ENCODE results near the gene CENPC.

Gene CENPC

GRCh38 chr4:67452100-67452845 lies 93.0 kb downstream of the CENPC start:
- Histone ChIP-seq H2AFZ (ENCODE audit: low read length) (no peak overlapping the region), H3K9ac (ENCODE audit: low read length) (no peak overlapping the region), H3K79me2 (ENCODE audit: low read length) (no peaks in the 10 kb centered on the region), H3K9me3 (replicated peaks; ENCODE audit: insufficient read depth, low read length) (no peaks in the 10 kb centered on the region), H3K27ac (ENCODE audit: low read length) (no peak overlapping the region), H3K4me1 (ENCODE audit: low read length) (no peaks in the 10 kb centered on the region), H3K27me3 (replicated peaks; ENCODE audit: insufficient read depth, low read length) (no peaks in the 10 kb centered on the region), H4K20me1 (ENCODE audit: insufficient read depth, low read length) (no peaks in the 10 kb centered on the region), H3F3A (ENCODE audit: insufficient read depth, low read length) (no peaks in the 10 kb centered on the region), H3K4me2 (ENCODE audit: low read depth, low read length) (no peak overlapping the region), H3K36me3 (replicated peaks; ENCODE audit: insufficient read depth, low read length) (no peaks in the 10 kb centered on the region), H3K9me2 (replicated peaks; ENCODE audit: insufficient read depth, low read length) (no peaks in the 10 kb centered on the region), H3K4me3 (ENCODE audit: low read length) (no peak overlapping the region)
- no peak for DNase-seq
- TF ChIP-seq CTCF (IDR thresholded peaks at IDR 0.05; ENCODE audit: low read length) (no peak), EZH2 (optimal IDR thresholded peaks at IDR 0.05; ENCODE audit: low read depth, low read length) (no peak), EZH2phosphoT487 (IDR thresholded peaks at IDR 0.05; ENCODE audit: low read length) (no peak)

GRCh38 chr4:67451464-67451863 lies 93.8 kb downstream of the CENPC start:
- H3K9me2 ChIP-seq (replicated peaks; ENCODE audit: insufficient read depth, low read length) = no peaks in the 10 kb centered on the region
- no peaks in the 10 kb centered on the region for H3K36me3 ChIP-seq (replicated peaks; ENCODE audit: insufficient read depth, low read length)
- TF ChIP-seq EZH2 (optimal IDR thresholded peaks at IDR 0.05; ENCODE audit: low read depth, low read length) = no peak
- H3K79me2 ChIP-seq (ENCODE audit: low read length) = no peaks in the 10 kb centered on the region
- H3K9ac ChIP-seq (ENCODE audit: low read length) = no peak overlapping the region
- no peaks in the 10 kb centered on the region for H3K27me3 ChIP-seq (replicated peaks; ENCODE audit: insufficient read depth, low read length)
- H3K4me1 ChIP-seq (ENCODE audit: low read length) = no peaks in the 10 kb centered on the region
- no peaks in the 10 kb centered on the region for H3K9me3 ChIP-seq (replicated peaks; ENCODE audit: insufficient read depth, low read length)
- H3F3A ChIP-seq (ENCODE audit: insufficient read depth, low read length) = no peaks in the 10 kb centered on the region
- H3K27ac ChIP-seq (ENCODE audit: low read length) = no peak overlapping the region
- no peak for DNase-seq
- no peak overlapping the region for H3K4me3 ChIP-seq (ENCODE audit: low read length)
- no peak overlapping the region for H2AFZ ChIP-seq (ENCODE audit: low read length)
- no peak overlapping the region for H3K4me2 ChIP-seq (ENCODE audit: low read depth, low read length)
- no peaks in the 10 kb centered on the region for H4K20me1 ChIP-seq (ENCODE audit: insufficient read depth, low read length)

GRCh38 chr4:67448621-67449020 lies 96.7 kb downstream of the CENPC start:
- H3K27ac ChIP-seq (ENCODE audit: low read length) = no peak overlapping the region
- no peak for DNase-seq
- no peaks in the 10 kb centered on the region for H3K36me3 ChIP-seq (replicated peaks; ENCODE audit: insufficient read depth, low read length)
- TF ChIP-seq CTCF (IDR thresholded peaks at IDR 0.05; ENCODE audit: low read length) (no peak), EZH2phosphoT487 (IDR thresholded peaks at IDR 0.05; ENCODE audit: low read length) (no peak), EZH2 (optimal IDR thresholded peaks at IDR 0.05; ENCODE audit: low read depth, low read length) (no peak)
- no peaks in the 10 kb centered on the region for H3K9me2 ChIP-seq (replicated peaks; ENCODE audit: insufficient read depth, low read length)
- H3K27me3 ChIP-seq (replicated peaks; ENCODE audit: insufficient read depth, low read length) = no peaks in the 10 kb centered on the region
- H3K79me2 ChIP-seq (ENCODE audit: low read length) = no peaks in the 10 kb centered on the region
- no peak overlapping the region for H2AFZ ChIP-seq (ENCODE audit: low read length)
- no peaks in the 10 kb centered on the region for H3K4me1 ChIP-seq (ENCODE audit: low read length)
- H4K20me1 ChIP-seq (ENCODE audit: insufficient read depth, low read length) = no peaks in the 10 kb centered on the region
- H3K4me2 ChIP-seq (ENCODE audit: low read depth, low read length) = no peak overlapping the region
- H3K9ac ChIP-seq (ENCODE audit: low read length) = no peak overlapping the region
- H3K9me3 ChIP-seq (replicated peaks; ENCODE audit: insufficient read depth, low read length) = no peaks in the 10 kb centered on the region
- H3F3A ChIP-seq (ENCODE audit: insufficient read depth, low read length) = no peaks in the 10 kb centered on the region
- no peak overlapping the region for H3K4me3 ChIP-seq (ENCODE audit: low read length)

- no peak for DNase-seq
- Histone ChIP-seq H3K9me3 (replicated peaks; ENCODE audit: insufficient read depth, low read length) (no peaks in the 10 kb centered on the region), H4K20me1 (ENCODE audit: insufficient read depth, low read length) (no peaks in the 10 kb centered on the region)
Measured at GRCh38 chr4:67447873-67448272, 97.4 kb downstream of the CENPC start.

More at GRCh38 chr4:67447873-67448272, 97.4 kb downstream of the CENPC start:
- Histone ChIP-seq H3K36me3 (replicated peaks; ENCODE audit: insufficient read depth, low read length) (no peaks in the 10 kb centered on the region), H3K79me2 (ENCODE audit: low read length) (no peaks in the 10 kb centered on the region), H3K4me3 (ENCODE audit: low read length) (no peak overlapping the region), H3K27me3 (replicated peaks; ENCODE audit: insufficient read depth, low read length) (no peaks in the 10 kb centered on the region), H2AFZ (ENCODE audit: low read length) (no peak overlapping the region), H3K4me1 (ENCODE audit: low read length) (no peaks in the 10 kb centered on the region), H3K9ac (ENCODE audit: low read length) (no peak overlapping the region), H3K9me2 (replicated peaks; ENCODE audit: insufficient read depth, low read length) (no peaks in the 10 kb centered on the region), H3K4me2 (ENCODE audit: low read depth, low read length) (no peak overlapping the region), H3K27ac (ENCODE audit: low read length) (no peak overlapping the region), H3F3A (ENCODE audit: insufficient read depth, low read length) (no peaks in the 10 kb centered on the region)
- TF ChIP-seq EZH2phosphoT487 (IDR thresholded peaks at IDR 0.05; ENCODE audit: low read length) (no peak), EZH2 (optimal IDR thresholded peaks at IDR 0.05; ENCODE audit: low read depth, low read length) (no peak), CTCF (IDR thresholded peaks at IDR 0.05; ENCODE audit: low read length) (no peak)

Data from MM.1S (cell line).